Measurements from ENCODE around the gene TIMP4. TPM values are rescaled to one million over a fixed set of nuclear protein-coding genes. Genes with fewer than 3 reads are reported as not detected.

The TIMP4 gene
- total RNA-seq, 4 donors from 2014 or later: 6.9 to 24.5 (median 16.5) TPM

- no peak overlapping the region for H3K27ac ChIP-seq
- H3K36me3 ChIP-seq: no peaks in the 10 kb centered on the region
- no peaks in the 10 kb centered on the region for H3K4me1 ChIP-seq
- no peak for TF ChIP-seq POLR2AphosphoS5 (IDR thresholded peaks at IDR 0.05)
- TF ChIP-seq CTCF (IDR thresholded peaks at IDR 0.05): peak; percentile 43 to 65
- no peak for DNase-seq (ENCODE audit: low spot score in 2 of 2)
- WGBS: 58% methylated on average over 2 of the region's 3 CpGs
- H3K27me3 ChIP-seq: no peaks in the 10 kb centered on the region
- no peaks in the 10 kb centered on the region for H3K9me3 ChIP-seq
- no peak overlapping the region for H3K4me3 ChIP-seq
Observed at GRCh38 chr3:12175844-12176453, 17.2 kb upstream of the TIMP4 start.

- no peak for TF ChIP-seq EP300 (IDR thresholded peaks at IDR 0.05)
- no peak for TF ChIP-seq POLR2AphosphoS5 (IDR thresholded peaks at IDR 0.05)
- no peak for TF ChIP-seq CTCF (IDR thresholded peaks at IDR 0.05)
- TF ChIP-seq POLR2A (IDR thresholded peaks at IDR 0.05): no peak
- Histone ChIP-seq H3K4me1 (no peaks in the 10 kb centered on the region), H3K36me3 (no peaks in the 10 kb centered on the region), H3K4me3 (no peak overlapping the region), H3K9me3 (no peaks in the 10 kb centered on the region), H3K27me3 (no peaks in the 10 kb centered on the region), H3K27ac (no peak overlapping the region)
- WGBS: 36% methylated on average over 1 of the region's 1 CpG
- DNase-seq (ENCODE audit: low spot score in 2 of 2): no peak
Observed at GRCh38 chr3:12175137-12175593, 16.5 kb upstream of the TIMP4 start.

GRCh38 chr3:12170207-12170606 is 11.5 kb upstream of the TIMP4 start:
- WGBS: 82% methylated on average over 2 of the region's 2 CpGs
- H3K36me3 ChIP-seq: no peaks in the 10 kb centered on the region
- no peak for DNase-seq (ENCODE audit: low spot score in 2 of 2)
- TF ChIP-seq CTCF (IDR thresholded peaks at IDR 0.05) (no peak), EP300 (IDR thresholded peaks at IDR 0.05) (no peak)
- H3K9me3 ChIP-seq: no peaks in the 10 kb centered on the region
- H3K27ac ChIP-seq: no peak overlapping the region
- no peak overlapping the region for H3K4me3 ChIP-seq
- no peaks in the 10 kb centered on the region for H3K27me3 ChIP-seq
- no peaks in the 10 kb centered on the region for H3K4me1 ChIP-seq

- Histone ChIP-seq H3K4me3 (no peak overlapping the region), H3K27me3 (no peaks in the 10 kb centered on the region), H3K36me3 (no peaks in the 10 kb centered on the region), H3K9me3 (no peaks in the 10 kb centered on the region), H3K4me1 (no peaks in the 10 kb centered on the region), H3K27ac (no peak overlapping the region)
- no peak for DNase-seq (ENCODE audit: low spot score in 2 of 2)
- 77% methylated on average over 4 of the region's 4 CpGs for WGBS
- TF ChIP-seq POLR2AphosphoS5 (IDR thresholded peaks at IDR 0.05) (no peak), POLR2A (IDR thresholded peaks at IDR 0.05) (no peak), EP300 (IDR thresholded peaks at IDR 0.05) (no peak), CTCF (IDR thresholded peaks at IDR 0.05) (no peak)
Observed at GRCh38 chr3:12165909-12166308, 7.2 kb upstream of the TIMP4 start.

- H3K4me3 ChIP-seq: peak overlapping the region; percentile 41
- H3K36me3 ChIP-seq: peaks cover 2% of the 10 kb centered on the region
- peaks cover 17% of the 10 kb centered on the region for H3K4me1 ChIP-seq
- no peaks in the 10 kb centered on the region for H3K27me3 ChIP-seq
- H3K9me3 ChIP-seq: no peaks in the 10 kb centered on the region
- DNase-seq (ENCODE audit: low spot score in 2 of 2): no peak
- WGBS: 45% methylated on average over 4 of the region's 4 CpGs
- H3K27ac ChIP-seq: peak overlapping the region; percentile 3
- TF ChIP-seq POLR2AphosphoS5 (IDR thresholded peaks at IDR 0.05): no peak
- TF ChIP-seq CTCF (IDR thresholded peaks at IDR 0.05): no peak
- TF ChIP-seq POLR2A (IDR thresholded peaks at IDR 0.05): no peak
- no peak for TF ChIP-seq EP300 (IDR thresholded peaks at IDR 0.05)
Observed at GRCh38 chr3:12159227-12159601, 502 bp upstream of the TIMP4 start.

Measured in suprapubic skin (tissue), 4 donors.